Fibroblast of gingiva (primary cell): ENCODE data around the gene DPH7.
"Not testable (repeated sequence)": the region's sequence is repeated elsewhere in the genome, so short reads cannot be mapped to it uniquely, and the experiment has no call there.

Source experiments
- DNase-seq: peaks from one replicate; pipeline ENCODE4 v3.0.0-alpha.2; 2011; ENCODE audit warnings: low read depth

Gene DPH7

GRCh38 chr9:137518661-137519459, 59.9 kb downstream of the DPH7 start:
- not testable (repeated sequence) for DNase-seq

GRCh38 chr9:137516144-137516917, 62.4 kb downstream of the DPH7 start:
- no peak for DNase-seq

- no peak for DNase-seq
These were observed 63.4 kb downstream of the DPH7 start for GRCh38 chr9:137515338-137515724.

- DNase-seq, result no peak
These were observed 63.9 kb downstream of the DPH7 start for GRCh38 chr9:137514691-137515337.

DNA sequence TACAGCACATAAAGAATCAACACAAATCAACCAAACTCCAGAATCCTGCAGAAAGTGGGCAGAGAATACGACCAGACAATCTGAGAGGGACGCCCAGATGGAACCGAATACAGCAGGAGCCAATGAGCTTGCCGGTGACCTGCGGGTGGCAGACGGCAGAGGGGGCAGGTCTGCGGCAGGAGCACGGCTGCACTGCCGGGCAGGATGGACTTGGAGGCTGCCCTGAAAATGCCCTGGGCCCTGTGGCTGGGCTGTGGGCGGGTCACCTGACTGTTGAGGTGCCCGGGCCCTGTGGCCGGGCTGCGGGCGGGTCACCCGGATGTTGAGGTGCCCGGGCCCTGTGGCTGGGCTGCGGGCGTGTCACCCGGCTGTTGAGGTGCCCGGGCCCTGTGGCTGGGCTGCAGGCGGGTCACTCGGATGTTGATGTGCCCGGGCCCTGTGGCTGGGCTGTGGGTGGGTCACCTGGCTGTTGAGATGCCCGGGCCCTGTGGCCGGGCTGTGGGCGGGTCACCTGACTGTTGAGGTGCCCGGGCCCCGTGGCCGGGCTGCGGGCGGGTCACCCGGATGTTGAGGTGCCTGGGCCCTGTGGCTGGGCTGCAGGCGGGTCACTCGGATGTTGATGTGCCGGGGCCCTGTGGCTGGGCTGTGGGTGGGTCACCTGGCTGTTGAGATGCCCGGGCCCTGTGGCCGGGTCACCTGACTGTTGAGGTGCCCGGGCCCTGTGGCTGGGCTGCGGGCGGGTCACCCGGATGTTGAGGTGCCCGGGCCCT, 64.7 kb downstream of the DPH7 start:
- not testable (repeated sequence) for DNase-seq

- DNase-seq, result not testable (repeated sequence)
These were observed 65.6 kb downstream of the DPH7 start for GRCh38 chr9:137513136-137513535.

GRCh38 chr9:137511758-137512463, 66.8 kb downstream of the DPH7 start:
- DNase-seq, result no peak

GRCh38 chr9:137511126-137511525, 67.6 kb downstream of the DPH7 start:
- not testable (repeated sequence) for DNase-seq

DNA sequence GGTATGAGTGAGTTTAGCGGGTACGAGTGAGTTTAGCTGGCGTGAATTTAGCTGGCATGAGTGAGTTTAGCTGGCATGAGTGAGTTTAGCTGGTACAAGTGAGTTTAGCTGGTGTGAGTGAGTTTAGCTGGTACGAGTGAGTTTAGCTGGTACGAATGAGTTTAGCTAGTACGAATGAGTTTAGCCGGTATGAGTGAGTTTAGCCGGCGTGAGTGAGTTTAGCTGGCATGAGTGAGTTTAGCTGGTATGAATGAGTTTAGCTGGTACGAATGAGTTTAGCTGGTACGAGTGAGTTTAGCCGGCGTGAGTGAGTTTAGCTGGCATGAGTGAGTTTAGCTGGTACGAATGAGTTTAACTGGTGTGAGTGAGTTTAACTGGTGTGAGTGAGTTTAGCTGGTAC, 69.5 kb downstream of the DPH7 start:
- no peak for DNase-seq

- peak; percentile 11 for DNase-seq
These were observed 72.0 kb downstream of the DPH7 start for GRCh38 chr9:137506702-137507171.

GRCh38 chr9:137506274-137506673, 72.5 kb downstream of the DPH7 start:
- DNase-seq, result no peak

DNA sequence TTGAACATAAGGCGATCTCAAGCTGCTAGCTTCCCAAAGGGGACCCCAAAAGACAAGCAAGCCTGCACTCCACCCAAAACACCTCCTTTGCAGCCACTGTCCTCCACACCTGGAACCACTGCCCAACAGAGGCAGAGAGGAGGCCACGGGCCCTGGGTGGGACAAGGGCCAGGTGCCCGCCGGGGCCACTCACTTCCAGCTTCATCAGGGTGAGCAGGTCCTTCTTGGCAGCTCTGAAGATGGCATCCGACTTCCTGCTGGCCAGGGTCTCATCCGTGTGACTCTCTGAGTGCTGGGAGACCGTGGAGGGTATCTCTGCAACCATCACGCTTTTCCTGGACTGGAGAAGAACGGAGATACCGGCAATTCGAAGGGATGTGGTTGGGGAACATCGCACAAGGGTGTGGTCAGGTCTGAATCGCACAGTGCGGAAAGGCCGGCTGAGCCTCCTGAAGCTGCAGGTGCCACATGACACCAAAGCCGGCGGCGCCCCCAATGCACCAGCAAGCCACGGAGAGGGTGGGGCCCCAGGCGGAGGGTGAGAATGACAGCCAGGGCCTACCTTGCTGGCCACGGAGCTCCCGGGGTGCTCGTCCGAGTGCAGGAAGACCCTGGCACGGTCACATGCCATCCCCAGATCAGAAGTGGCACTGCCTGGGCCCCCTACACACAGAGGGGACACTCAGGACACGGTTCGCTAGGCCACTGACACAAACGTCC, 73.1 kb downstream of the DPH7 start:
- DNase-seq, result no peak
